Measurements from ENCODE around the gene MYEF2. TPM values are rescaled to one million over a fixed set of nuclear protein-coding genes. Genes with fewer than 3 reads are reported as not detected.

MYEF2 gene
- total and polyA plus RNA-seq, 2 donors (not counting 3 experiments of a cell fraction or from before 2014, with no cell fraction given) = 11.6 to 54.8 TPM

DNA sequence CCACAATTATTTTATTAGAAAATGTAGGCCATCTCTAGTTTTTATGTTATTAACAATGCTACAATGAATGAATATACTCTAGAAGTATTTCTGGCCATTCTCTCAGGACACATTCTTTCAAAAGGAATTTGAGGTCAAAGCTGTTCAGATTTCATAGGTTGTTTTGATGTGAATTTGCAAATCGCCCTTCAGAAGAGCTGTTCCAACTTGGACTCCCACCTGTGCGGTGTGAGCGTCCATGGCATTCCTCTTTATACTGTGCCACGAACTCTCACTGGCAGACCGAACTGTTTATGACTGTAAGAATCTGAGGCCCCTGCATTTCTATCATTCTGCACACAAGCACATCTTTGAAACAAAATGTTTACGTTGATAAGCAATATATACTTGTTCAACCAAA, 75.9 kb downstream of the MYEF2 start:
- Histone ChIP-seq H3K4me2 (ENCODE audit: insufficient read depth, low read length) (no peak overlapping the region), H4K20me1 (replicated peaks; ENCODE audit: control insufficient read depth, extremely low read depth, insufficient read depth, low read length) (no peaks in the 10 kb centered on the region), H3K9ac (replicated peaks; ENCODE audit: extremely low read depth, insufficient read depth, low read length) (no peak overlapping the region), H3K9me1 (replicated peaks; ENCODE audit: control insufficient read depth, extremely low read depth, insufficient read depth, low read length) (no peaks in the 10 kb centered on the region), H3K4me1 (ENCODE audit: control insufficient read depth, extremely low read depth, insufficient read depth, low read length) (no peaks in the 10 kb centered on the region), H3K27me3 (ENCODE audit: control insufficient read depth in 2 of 2, insufficient read depth in 2 of 2, low read length in 2 of 2) (peaks cover 7 to 20% of the 10 kb centered on the region in 2 experiments), H2AFZ (ENCODE audit: low read depth, low read length) (no peak overlapping the region), H3K36me3 (ENCODE audit: control insufficient read depth in 2 of 2, extremely low read depth in 1 of 2, insufficient read depth in 2 of 2, low read length in 2 of 2) (no peaks in the 10 kb centered on the region), H3K9me3 (replicated peaks; ENCODE audit: control insufficient read depth, insufficient read depth, low read length) (no peaks in the 10 kb centered on the region), H3K79me2 (ENCODE audit: control insufficient read depth, insufficient read depth, low read length) (no peaks in the 10 kb centered on the region), H3K27ac (ENCODE audit: insufficient read depth, low read depth, low read length) (no peak overlapping the region), H3K4me3 (replicated peaks in 1 of 3; ENCODE audit: insufficient read depth in 1 of 3, low read depth in 1 of 3, low read length in 3 of 3) (no peak overlapping the region)
- no TSS peak for BruUV-seq (replicated peaks)
- intact Hi-C loops (cut with micrococcal nuclease) (no loop called here), dilution Hi-C loops (cut with MboI; ENCODE audit: extremely low pct_ligation_motif_present, low sequenced_read_pairs) (no loop called here)
- ChIA-PET CTCF (no interaction called here), POLR2A (no interaction called here)
- FAIRE-seq (no peak), DNase-seq (ENCODE audit: low read depth, low spot score) (no peak)
- TF ChIP-seq MYC (IDR thresholded peaks at IDR 0.05; ENCODE audit: low read depth, low read length) (no peak), POLR2AphosphoS5 (IDR thresholded peaks at IDR 0.05; ENCODE audit: insufficient read depth, low read depth, low read length) (no peak), FOS (IDR thresholded peaks at IDR 0.05; ENCODE audit: borderline replicate concordance, insufficient read depth, low read length) (no peak), GATA2 (IDR thresholded peaks at IDR 0.05; ENCODE audit: insufficient read depth, insufficient read length, low read depth, low read length) (no peak), JUN (IDR thresholded peaks at IDR 0.05; ENCODE audit: borderline replicate concordance, insufficient read depth, insufficient read length, low read depth) (no peak), EZH2 (IDR thresholded peaks at IDR 0.05; ENCODE audit: borderline replicate concordance, low read depth, low read length, severe bottlenecking) (no peak), MAX (IDR thresholded peaks at IDR 0.05; ENCODE audit: insufficient read depth, insufficient read length) (no peak), POLR2A (IDR thresholded peaks at IDR 0.05; ENCODE audit: low read depth, low read length) (no peak), CTCF (IDR thresholded peaks at IDR 0.05; ENCODE audit: extremely low read depth in 1 of 2, insufficient read depth in 1 of 2, low read depth in 1 of 2, low read length in 2 of 2) (no peak)
